GM18873 (cell line): ENCODE results near the gene BCAN.
"Not testable (repeated sequence)": the region's sequence is repeated elsewhere in the genome, so short reads cannot be mapped to it uniquely, and the experiment has no call there.

Source experiments
- ATAC-seq: cut with Tn5 transposase; IDR thresholded peaks from one replicate; pipeline ENCODE4 v1.9.1; 2021; ENCODE audit warnings: mild to moderate bottlenecking, moderate library complexity, moderate number of reproducible peaks; ENCODE audit not compliant: unreplicated experiment, low FRiP score

Gene BCAN, protein sequence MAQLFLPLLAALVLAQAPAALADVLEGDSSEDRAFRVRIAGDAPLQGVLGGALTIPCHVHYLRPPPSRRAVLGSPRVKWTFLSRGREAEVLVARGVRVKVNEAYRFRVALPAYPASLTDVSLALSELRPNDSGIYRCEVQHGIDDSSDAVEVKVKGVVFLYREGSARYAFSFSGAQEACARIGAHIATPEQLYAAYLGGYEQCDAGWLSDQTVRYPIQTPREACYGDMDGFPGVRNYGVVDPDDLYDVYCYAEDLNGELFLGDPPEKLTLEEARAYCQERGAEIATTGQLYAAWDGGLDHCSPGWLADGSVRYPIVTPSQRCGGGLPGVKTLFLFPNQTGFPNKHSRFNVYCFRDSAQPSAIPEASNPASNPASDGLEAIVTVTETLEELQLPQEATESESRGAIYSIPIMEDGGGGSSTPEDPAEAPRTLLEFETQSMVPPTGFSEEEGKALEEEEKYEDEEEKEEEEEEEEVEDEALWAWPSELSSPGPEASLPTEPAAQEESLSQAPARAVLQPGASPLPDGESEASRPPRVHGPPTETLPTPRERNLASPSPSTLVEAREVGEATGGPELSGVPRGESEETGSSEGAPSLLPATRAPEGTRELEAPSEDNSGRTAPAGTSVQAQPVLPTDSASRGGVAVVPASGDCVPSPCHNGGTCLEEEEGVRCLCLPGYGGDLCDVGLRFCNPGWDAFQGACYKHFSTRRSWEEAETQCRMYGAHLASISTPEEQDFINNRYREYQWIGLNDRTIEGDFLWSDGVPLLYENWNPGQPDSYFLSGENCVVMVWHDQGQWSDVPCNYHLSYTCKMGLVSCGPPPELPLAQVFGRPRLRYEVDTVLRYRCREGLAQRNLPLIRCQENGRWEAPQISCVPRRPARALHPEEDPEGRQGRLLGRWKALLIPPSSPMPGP

DNA sequence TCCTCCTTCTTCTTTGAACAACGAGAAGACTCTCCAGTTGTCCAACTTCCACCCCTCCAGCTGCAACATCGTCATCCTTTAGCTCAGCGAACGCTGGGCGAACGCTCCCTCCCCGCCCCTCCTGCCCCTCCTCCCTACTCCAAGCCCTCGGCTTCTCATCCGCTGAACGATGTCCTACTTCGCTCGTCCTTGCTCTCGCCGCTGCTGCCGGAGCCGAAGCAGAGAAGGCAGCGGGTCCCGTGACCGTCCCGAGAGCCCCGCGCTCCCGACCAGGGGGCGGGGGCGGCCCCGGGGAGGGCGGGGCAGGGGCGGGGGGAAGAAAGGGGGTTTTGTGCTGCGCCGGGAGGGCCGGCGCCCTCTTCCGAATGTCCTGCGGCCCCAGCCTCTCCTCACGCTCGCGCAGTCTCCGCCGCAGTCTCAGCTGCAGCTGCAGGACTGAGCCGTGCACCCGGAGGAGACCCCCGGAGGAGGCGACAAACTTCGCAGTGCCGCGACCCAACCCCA is at the start of gene BCAN:
Gene BCAN (plus strand): TSS at position 357 of the 504 bp plus-strand sequence. CDS start 3,938 bp downstream, outside the sequence.
- no peak for ATAC-seq

DNA sequence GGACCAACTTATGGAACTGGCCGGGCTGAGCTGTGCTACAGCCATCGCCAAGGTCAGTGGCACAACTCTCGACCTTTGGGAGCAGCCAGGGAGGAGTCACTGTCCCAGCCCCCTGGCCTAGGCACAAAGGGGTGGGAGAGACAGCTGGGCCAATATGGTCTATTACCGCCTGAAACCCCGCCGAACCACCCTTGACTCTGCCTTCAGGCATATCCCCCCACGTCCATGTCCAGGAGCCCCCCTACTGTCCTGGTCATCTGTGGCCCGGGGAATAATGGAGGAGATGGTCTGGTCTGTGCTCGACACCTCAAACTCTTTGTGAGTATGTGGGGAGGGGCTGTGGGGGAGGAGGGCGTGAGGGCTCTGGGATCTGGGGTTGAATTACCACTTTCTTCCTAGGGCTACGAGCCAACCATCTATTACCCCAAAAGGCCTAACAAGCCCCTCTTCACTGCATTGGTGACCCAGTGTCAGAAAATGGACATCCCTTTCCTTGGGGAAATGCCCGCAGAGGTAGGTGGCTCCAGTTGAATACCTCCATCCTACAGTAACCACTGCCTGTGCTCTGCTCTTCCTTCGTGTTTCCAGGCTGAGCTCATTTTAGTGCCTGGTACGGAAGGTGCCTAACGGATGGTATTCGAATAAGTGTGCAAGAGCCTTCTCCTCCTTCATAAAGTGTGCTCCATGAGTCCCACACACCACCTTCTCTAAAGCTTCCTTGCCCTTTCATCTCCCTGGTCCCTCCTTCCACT is 49.6 kb upstream of the BCAN start:
- ATAC-seq: no peak

GRCh38 chr1:156592910-156593660 is 48.8 kb upstream of the BCAN start:
- ATAC-seq: no peak

DNA sequence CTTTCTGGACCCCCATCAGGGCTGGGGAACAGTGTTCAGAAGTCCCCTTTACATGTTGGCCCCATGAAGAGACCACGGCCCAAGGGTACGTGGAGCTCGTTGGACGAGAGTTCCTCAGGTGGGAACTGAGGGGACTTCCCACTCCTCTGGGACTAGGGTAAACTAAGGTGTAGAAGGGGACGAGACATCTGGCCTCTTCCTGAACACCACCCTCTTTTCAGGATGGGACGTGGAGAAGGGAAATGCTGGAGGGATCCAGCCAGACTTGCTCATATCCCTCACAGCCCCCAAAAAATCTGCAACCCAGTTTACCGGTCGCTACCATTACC is 48.3 kb upstream of the BCAN start:
- ATAC-seq: no peak

- ATAC-seq: no peak
Observed at GRCh38 chr1:156594190-156594589, 47.7 kb upstream of the BCAN start.

- ATAC-seq: no peak
Observed at GRCh38 chr1:156595016-156595415, 46.9 kb upstream of the BCAN start.

DNA sequence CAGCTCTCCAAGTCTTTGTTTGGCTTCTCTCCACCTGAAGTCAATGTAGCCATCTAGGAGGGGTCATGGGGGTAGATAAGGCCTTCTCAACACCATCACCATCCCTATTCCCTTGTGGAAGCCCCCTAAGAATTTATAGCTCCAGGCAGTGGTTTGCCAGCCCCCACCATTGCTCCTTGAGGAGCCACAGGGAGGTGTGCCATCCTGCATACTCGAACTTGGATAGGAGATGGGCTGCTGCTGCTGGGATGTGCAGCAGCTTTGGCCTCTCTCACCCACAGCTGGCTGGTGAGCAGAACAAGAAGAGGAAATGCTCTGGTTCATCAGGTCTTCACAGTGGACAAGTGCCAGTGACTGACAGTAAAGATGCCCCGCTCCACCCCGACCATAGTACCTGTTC is 45.5 kb upstream of the BCAN start:
- no peak for ATAC-seq

- no peak for ATAC-seq
Observed at GRCh38 chr1:156598125-156598524, 43.8 kb upstream of the BCAN start.

DNA sequence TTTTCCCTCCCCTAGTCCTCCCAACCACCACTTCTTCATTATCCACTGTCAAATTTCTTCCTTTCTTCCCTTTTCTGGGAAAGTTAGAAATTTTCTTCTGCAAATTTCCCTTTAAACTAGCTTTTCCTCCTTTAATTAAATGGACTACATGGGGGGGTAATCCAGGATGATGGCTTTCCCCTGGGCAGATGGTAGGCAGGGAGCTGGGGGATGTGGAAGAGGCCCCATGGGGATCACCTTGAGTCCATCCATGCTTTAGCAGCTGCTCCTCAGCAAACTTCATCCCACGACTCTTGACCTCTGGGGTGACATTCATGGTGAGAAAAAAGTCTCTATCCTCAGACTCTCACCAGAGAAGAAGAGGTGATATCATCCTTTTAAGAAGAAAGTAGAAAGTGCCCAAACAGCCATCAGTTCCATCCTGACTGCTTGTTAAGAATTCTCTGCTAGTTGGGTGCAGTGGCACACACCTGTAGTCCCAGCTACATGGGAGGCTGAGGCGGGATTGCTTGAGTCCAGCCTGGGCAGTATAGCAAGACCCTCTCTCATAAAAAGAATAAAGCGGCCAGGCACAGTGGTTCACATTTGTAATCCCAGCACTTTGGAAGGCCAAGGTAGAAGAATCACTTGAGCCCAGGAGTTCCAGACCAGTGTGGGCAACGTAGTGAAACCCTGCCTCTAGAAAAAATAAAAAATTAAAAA is 43.0 kb upstream of the BCAN start:
- ATAC-seq: no peak

- no peak for ATAC-seq
Observed at GRCh38 chr1:156599811-156600210, 42.1 kb upstream of the BCAN start.

DNA sequence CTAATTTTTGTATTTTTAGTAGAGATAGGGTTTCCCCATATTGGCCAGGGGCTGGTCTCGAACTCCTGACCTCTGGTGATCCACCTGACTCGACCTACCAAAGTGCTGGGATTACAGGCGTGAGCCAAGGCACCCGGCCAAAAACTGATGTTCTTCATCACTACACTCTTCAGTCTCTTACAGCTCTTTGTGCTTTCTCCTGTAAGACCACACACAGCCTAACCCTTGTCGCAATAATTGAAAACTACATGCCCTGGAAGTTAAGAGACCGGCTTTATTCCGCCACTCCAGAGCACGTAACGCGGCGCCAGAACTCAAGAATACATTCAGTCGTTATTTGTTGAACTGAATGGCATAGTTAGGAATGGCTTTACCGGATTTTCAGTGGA is 41.2 kb upstream of the BCAN start:
- ATAC-seq: no peak

DNA sequence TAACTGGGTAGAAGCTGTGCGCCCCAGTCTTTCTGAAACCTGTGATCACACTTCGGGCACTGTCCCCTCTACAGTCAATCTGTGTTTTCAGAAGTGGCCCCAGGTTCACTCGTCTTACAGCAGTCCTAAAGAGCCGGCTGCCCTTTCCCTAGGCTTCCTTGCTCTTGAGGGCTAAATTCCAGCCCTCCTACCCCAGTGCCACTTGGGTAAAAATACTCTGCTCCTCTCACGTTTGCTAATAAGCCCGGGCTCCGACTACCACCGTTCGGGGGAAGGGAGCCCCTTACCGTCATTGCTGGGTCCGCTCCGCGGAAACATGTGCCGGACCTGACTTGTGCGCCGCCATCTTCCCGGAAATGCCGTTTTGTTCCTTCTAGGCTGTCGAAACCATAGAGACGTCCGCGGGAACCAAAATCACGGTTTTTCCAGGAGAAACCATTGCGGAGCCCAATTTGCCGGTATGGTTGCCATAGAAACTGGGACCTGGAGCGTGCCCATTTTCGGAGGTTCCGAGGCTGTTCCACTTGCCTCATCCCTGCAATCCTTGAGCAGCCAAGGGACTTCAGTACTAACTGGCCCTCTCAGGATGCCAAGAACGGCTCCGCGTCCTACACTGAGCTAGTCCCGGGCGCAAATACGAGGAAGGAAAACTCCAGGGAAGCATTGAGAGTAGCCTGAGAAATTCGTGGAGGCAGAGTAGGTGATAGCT is 40.6 kb upstream of the BCAN start, which contains the start of gene GPATCH4:
Gene GPATCH4 (minus strand): TSS at position 358 of the 709 bp plus-strand sequence.
- no peak for ATAC-seq

GRCh38 chr1:156601892-156602291 is 40.0 kb upstream of the BCAN start:
- no peak for ATAC-seq

DNA sequence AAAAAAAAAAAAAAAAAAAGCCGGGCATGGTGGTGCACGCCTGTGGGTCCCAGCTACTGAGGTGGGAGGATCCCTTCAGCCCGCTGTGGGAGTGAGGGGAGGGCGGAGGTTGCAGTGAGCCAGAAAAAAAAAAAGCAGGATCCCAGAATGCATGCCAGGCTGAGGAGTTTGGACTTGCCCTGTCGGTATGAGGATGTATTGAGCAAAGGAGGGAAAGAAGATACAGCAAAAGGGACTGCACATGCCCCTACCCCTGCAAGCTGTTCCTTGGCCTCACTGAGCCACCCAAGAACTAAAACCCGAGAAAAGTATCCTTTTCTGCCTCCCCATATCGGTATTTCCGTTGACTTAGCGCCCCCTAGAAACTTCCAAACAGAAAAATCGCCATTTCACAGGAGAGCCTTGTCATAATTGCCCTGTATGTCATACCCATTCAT is 39.3 kb upstream of the BCAN start:
- ATAC-seq: no peak

DNA sequence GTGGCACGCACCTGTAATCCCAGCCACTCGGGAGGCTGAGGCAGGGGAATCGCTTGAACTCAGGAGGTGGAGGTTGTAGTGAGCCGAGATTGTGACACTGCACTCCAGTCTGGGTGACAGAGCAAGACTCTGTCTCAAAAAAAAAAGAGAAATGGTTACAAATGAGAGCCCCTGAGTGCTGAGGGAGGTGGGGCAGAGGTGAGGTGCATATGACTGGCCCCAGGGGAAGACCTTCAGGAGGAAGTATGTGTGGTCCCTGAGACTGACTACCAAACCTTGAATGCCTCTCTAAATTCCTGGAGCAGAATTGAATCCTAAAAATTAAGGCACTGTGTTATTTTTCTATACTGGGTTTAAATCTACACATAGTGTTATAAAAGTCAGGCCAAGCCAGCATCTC is 34.6 kb upstream of the BCAN start:
- ATAC-seq: not testable (repeated sequence)

- peak; percentile 59 for ATAC-seq
Observed at GRCh38 chr1:156608036-156608674, 33.8 kb upstream of the BCAN start.

GRCh38 chr1:156608981-156609380 is 32.9 kb upstream of the BCAN start:
- no peak for ATAC-seq

DNA sequence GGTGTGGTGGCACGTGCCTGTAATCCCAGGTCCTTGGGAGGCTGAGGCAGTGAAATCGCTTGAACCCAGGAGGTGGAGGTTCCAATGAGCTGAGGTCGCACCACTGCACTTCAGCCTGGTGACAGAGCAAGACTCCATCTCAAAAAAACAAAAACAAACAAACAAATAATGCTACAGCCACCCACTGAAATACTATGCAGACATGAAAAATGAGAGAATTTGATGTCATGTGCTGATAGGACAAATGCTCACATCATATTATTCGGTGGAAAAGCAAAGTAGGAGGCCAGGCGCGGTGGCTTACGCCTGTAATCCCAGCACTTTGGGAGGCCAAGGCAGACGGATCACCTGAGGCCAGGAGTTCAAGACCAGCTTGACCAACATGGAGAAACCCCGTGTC is 31.8 kb upstream of the BCAN start:
- ATAC-seq: not testable (repeated sequence)
